Mucosa of descending colon (tissue), 3 donors: Measurements from ENCODE around the gene C16orf86. TPM values are rescaled to one million over a fixed set of nuclear protein-coding genes. Genes with fewer than 3 reads are reported as not detected.
A peak's percentile ranks its signal among the peaks of the same experiment; 100 is the strongest.

Experiments used
- ATAC-seq: fragments of 200-7000 bp; cut with Tn5 transposase; one replicate; pipeline ENCODE4 v1.9.1; 2020; ENCODE audit warnings: mild to moderate bottlenecking, moderate library complexity
- DNase-seq, 3 donors: peaks; one replicate each; pipeline ENCODE4 v3.0.0-alpha.2; 2020
- H3K36me3 ChIP-seq: fragments of 200-600 bp; one replicate; pipeline ENCODE4 v1.8.0; 2021; ENCODE audit warnings: low read depth, mild to moderate bottlenecking
- H3K4me1 ChIP-seq: fragments of 200-600 bp; one replicate; pipeline ENCODE4 v1.8.0; 2021; ENCODE audit warnings: low read depth, mild to moderate bottlenecking
- H3K4me3 ChIP-seq: fragments of 200-600 bp; one replicate; pipeline ENCODE4 v1.8.0; 2021; ENCODE audit warnings: mild to moderate bottlenecking
- H3K9me3 ChIP-seq: fragments of 200-600 bp; one replicate; pipeline ENCODE4 v1.8.0; 2021; ENCODE audit warnings: mild to moderate bottlenecking
- CTCF ChIP-seq: fragments of 200-600 bp; IDR thresholded peaks from one replicate; pipeline ENCODE4 v1.8.0; 2022; ENCODE audit warnings: antibody characterized with exemption, mild to moderate bottlenecking
- intact Hi-C, 2 donors: fragments of 100-400 bp; cut with DNase I in 1 of 2; cut with micrococcal nuclease in 1 of 2; formaldehyde crosslinking; loops; one replicate each; pipeline versions ENCODE4 v1.11.0 to v1.11.1; 2022; cut with DNase I, micrococcal nuclease
- total RNA-seq, 3 donors: library from RNA; stranded (reverse); fragmentation: NEBNext Ultra II Directional in 2 of 3; extraction: Animal tissue kit (Norgen Biotek cat#: 25700) in 2 of 3; gene quantifications; one replicate each; pipeline versions ENCODE4 v1.2.1 to v1.2.4, GENCODE V29; 2021 to 2023
- donor health status: DM: no; HTN: no; CAD: no; lungs with moderate emphysema.
- donor health status: DM: no; HTN: no; CAD: no.
- donor health status: DM: no; HTN: yes; CAD: no.

Gene C16orf86
- total RNA-seq, 3 donors from 2014 or later = 0.67 to 6.8 (median 1.2) TPM

- intact Hi-C loops = no loop called here
- H3K9me3 ChIP-seq = no peaks in the 10 kb centered on the region
- ATAC-seq (no peak), DNase-seq (no peak)
- no peak overlapping the region for H3K4me3 ChIP-seq
- peaks cover 13% of the 10 kb centered on the region for H3K4me1 ChIP-seq
- no peak for TF ChIP-seq CTCF
- no peaks in the 10 kb centered on the region for H3K36me3 ChIP-seq
These were observed 11.3 kb upstream of the C16orf86 start for GRCh38 chr16:67655363-67655762.

- no peak for ATAC-seq
- H3K4me1 ChIP-seq = peaks cover 19% of the 10 kb centered on the region
These were observed 10.1 kb upstream of the C16orf86 start for GRCh38 chr16:67656344-67657016.

GRCh38 chr16:67657017-67657608 is 9.5 kb upstream of the C16orf86 start:
- intact Hi-C loops = no loop called here
- H3K36me3 ChIP-seq = no peaks in the 10 kb centered on the region
- peaks cover 19% of the 10 kb centered on the region for H3K4me1 ChIP-seq
- ATAC-seq = no peak
- no peak for TF ChIP-seq CTCF
- no peaks in the 10 kb centered on the region for H3K9me3 ChIP-seq
- H3K4me3 ChIP-seq = no peak overlapping the region
- no peak for DNase-seq

More at GRCh38 chr16:67656344-67657016, 10.1 kb upstream of the C16orf86 start:
- Histone ChIP-seq H3K9me3 (no peaks in the 10 kb centered on the region), H3K36me3 (no peaks in the 10 kb centered on the region), H3K4me3 (no peak overlapping the region)
- DNase-seq = peak in 1 of 3 donors; percentile 21
- TF ChIP-seq CTCF = no peak
- intact Hi-C loops = no loop called here

GRCh38 chr16:67657751-67658518 is 8.7 kb upstream of the C16orf86 start:
- intact Hi-C loops = no loop called here
- Histone ChIP-seq H3K4me1 (peaks cover 19% of the 10 kb centered on the region), H3K36me3 (no peaks in the 10 kb centered on the region), H3K4me3 (no peak overlapping the region), H3K9me3 (no peaks in the 10 kb centered on the region)
- ATAC-seq (no peak), DNase-seq (peak in 1 of 3 donors; percentile 27)
- TF ChIP-seq CTCF = no peak

- ATAC-seq = no peak
- no peak for DNase-seq
- no peak overlapping the region for H3K4me3 ChIP-seq
- no peaks in the 10 kb centered on the region for H3K36me3 ChIP-seq
- H3K9me3 ChIP-seq = no peaks in the 10 kb centered on the region
- peaks cover 14% of the 10 kb centered on the region for H3K4me1 ChIP-seq
- TF ChIP-seq CTCF = no peak
- intact Hi-C loops = no loop called here
These were observed 7.6 kb upstream of the C16orf86 start for GRCh38 chr16:67658849-67659674.
